ENCODE results near the gene METTL1.

METTL1 gene

GRCh38 chr12:57726884-57727757, 44.8 kb downstream of the METTL1 start:
- ChIA-PET CTCF (interaction anchor here (0.9 to 1.7 kb wide), 5 partner anchors 9 to 137 kb away, joined by 3 to 25 read pairs (median 4); partner anchors contain the start of gene PIP4K2C), POLR2A (interaction anchor here (1.4 to 2.9 kb wide), 5 partner anchors 9 to 45 kb away, joined by 3 to 29 read pairs (median 11); partner anchors contain the start of genes CDK4, EEF1AKMT3, METTL1 and TSPAN31)
- no peak for DNase-seq (ENCODE audit: extremely low spot score)
- TF ChIP-seq LEF1 (IDR thresholded peaks at IDR 0.05; ENCODE audit: borderline replicate concordance) (no peak), TARDBP (IDR thresholded peaks at IDR 0.05) (no peak), ELF4 (IDR thresholded peaks at IDR 0.05) (no peak), FOXM1 (IDR thresholded peaks at IDR 0.05; ENCODE audit: borderline replicate concordance) (no peak), NFRKB (IDR thresholded peaks at IDR 0.05) (no peak), ARNT (IDR thresholded peaks at IDR 0.05) (no peak), SP1 (IDR thresholded peaks at IDR 0.05) (no peak), FOXA1 (IDR thresholded peaks at IDR 0.05) (no peak), HDGF (IDR thresholded peaks at IDR 0.05; ENCODE audit: borderline replicate concordance) (no peak), SUZ12 (IDR thresholded peaks at IDR 0.05) (no peak), L3MBTL2 (conservative IDR thresholded peaks at IDR 0.05) (no peak), BHLHE40 (IDR thresholded peaks at IDR 0.05; ENCODE audit: borderline replicate concordance) (no peak), FOXK2 (IDR thresholded peaks at IDR 0.05) (no peak), ZNF384 (IDR thresholded peaks at IDR 0.05) (no peak), CTBP1 (IDR thresholded peaks at IDR 0.05; ENCODE audit: borderline replicate concordance) (no peak)
- TF ChIP-seq, protein P1, sequence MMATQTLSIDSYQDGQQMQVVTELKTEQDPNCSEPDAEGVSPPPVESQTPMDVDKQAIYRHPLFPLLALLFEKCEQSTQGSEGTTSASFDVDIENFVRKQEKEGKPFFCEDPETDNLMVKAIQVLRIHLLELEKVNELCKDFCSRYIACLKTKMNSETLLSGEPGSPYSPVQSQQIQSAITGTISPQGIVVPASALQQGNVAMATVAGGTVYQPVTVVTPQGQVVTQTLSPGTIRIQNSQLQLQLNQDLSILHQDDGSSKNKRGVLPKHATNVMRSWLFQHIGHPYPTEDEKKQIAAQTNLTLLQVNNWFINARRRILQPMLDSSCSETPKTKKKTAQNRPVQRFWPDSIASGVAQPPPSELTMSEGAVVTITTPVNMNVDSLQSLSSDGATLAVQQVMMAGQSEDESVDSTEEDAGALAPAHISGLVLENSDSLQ (IDR thresholded peaks at IDR 0.05), result no peak

DNA sequence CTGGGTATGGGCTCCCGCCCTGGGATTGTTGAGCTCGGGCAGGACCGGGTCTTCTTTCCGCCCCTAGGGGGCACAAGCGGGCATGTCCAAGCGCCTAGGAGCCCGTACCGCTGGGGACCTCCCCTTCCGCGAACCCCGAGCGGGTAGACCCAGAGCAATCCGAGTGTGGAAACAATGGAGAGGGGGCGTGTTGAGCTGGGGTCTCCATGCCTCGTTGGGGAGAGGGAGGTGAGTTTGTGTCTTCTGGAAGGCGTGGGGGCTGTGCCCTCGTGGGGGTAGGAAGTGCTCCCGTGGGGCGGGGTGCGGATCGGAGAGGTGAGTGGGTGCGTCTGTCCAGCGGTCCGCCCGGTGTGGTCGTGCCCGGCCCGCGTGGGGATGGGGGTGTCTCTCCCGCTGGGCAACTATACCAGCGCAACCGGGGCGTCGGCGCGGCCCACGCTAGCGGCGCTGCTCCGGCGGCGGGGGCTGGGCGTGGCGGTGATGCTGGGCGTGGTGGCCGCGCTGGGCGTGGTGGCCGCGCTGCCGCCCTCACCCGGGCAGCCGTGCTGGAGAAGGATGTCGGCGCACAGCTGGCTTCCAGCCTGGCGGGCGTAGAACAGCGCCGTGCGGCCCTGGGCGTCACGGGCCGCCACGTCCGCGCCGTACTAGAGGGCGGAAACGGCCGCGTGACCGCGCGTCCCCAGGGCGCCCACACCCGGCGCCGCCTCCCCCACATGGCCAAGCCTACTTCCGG, 45.6 kb downstream of the METTL1 start:
- ChIA-PET POLR2A (interaction anchor here (0.5 to 2.9 kb wide), 12 partner anchors 8 to 206 kb away, joined by 3 to 29 read pairs (median 3); partner anchors contain the start of genes ARHGEF25, CDK4, DDIT3 and EEF1AKMT3), CTCF (interaction anchor here (0.5 to 1.7 kb wide), 13 partner anchors 9 to 143 kb away, joined by 3 to 25 read pairs (median 4); partner anchors contain the start of gene PIP4K2C)
- TF ChIP-seq HDGF (IDR thresholded peaks at IDR 0.05; ENCODE audit: borderline replicate concordance), result no peak
- no peak for TF ChIP-seq LEF1 (IDR thresholded peaks at IDR 0.05; ENCODE audit: borderline replicate concordance)
- TF ChIP-seq FOXA1 (IDR thresholded peaks at IDR 0.05), result no peak
- TF ChIP-seq L3MBTL2 (conservative IDR thresholded peaks at IDR 0.05), result peak; percentile 34; the same call in 1 of the 2 replicates
- peak; percentile 92 for DNase-seq (ENCODE audit: extremely low spot score)

DNA sequence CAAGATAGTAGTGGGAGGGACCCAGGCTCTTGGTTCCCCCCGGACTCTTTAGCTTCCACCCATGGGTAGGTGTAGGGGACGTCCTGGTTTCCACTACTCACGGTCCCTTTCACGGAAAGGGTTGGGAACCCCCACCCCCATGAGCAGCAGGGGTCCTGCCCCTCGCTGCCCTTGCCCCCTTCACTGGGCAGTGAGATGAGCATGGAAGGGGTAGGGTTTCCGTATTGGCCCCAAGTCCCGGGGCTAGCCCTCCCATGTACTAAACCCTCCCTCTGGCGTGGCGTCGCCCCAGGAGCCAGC, 46.1 kb downstream of the METTL1 start:
- DNase-seq (ENCODE audit: extremely low spot score), result no peak
- ChIA-PET CTCF (interaction anchor here (0.5 to 1.7 kb wide), 11 partner anchors 10 to 142 kb away, joined by 3 to 25 read pairs (median 4); no protein-coding TSS in a partner anchor), POLR2A (interaction anchor here (0.6 to 2.9 kb wide), 10 partner anchors 8 to 206 kb away, joined by 3 to 29 read pairs (median 3); partner anchors contain the start of genes ARHGEF25, CDK4, DDIT3 and TSPAN31)
- TF ChIP-seq TARDBP (IDR thresholded peaks at IDR 0.05), result no peak
- TF ChIP-seq FOXM1 (IDR thresholded peaks at IDR 0.05; ENCODE audit: borderline replicate concordance), result no peak
- TF ChIP-seq CTBP1 (IDR thresholded peaks at IDR 0.05; ENCODE audit: borderline replicate concordance), result no peak
- TF ChIP-seq L3MBTL2 (conservative IDR thresholded peaks at IDR 0.05), result peak; percentile 80; the same call in 1 of the 2 replicates

DNA sequence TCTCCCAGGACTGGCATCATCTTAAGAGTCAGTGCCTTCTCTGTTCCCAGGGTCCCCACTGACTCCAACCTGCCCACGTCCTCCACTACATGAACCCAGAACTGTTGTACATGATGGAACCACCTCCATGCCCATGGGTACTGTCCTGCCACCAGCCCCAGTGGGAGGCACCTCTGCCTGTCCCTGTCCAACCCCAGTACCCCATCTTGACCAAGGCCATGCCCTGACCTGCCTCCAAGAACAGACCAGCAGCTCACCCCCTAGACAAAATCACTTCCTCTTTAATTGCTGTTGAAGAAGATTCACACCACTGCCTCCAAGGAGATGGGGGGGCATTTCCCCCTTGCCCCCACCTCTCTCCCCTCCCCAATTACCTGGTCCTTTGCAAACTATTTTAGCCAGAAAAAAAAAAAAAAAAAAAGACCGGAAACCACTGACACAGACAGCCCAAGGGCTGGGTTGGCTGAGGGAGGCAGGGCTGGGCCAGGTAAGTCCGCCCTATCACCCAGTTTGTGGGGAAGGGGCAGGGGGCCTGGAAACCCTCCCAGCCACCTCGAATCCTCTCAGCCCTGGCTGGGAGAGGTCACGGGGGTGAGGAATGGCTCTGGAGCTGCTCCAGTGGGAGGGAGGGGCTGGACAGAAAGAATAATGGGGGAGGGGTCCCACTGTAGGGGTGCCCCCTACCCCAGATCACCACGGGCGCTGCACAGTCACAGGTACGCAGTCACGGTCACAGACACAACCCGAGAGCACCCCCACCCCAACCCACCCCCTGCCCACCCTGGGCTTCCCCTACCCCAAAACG, 46.8 kb downstream of the METTL1 start:
- DNase-seq (ENCODE audit: extremely low spot score), result no peak
- ChIA-PET CTCF (interaction anchor here (0.7 to 1.7 kb wide), 5 partner anchors 11 to 18 kb away, joined by 3 to 25 read pairs (median 5); no protein-coding TSS in a partner anchor), POLR2A (interaction anchor here (0.7 to 2.9 kb wide), 5 partner anchors 11 to 26 kb away, joined by 3 to 29 read pairs (median 11); partner anchors contain the start of genes CDK4 and TSPAN31)
- TF ChIP-seq ZNF384 (IDR thresholded peaks at IDR 0.05), result no peak

GRCh38 chr12:57724003-57724935, 47.6 kb downstream of the METTL1 start:
- ChIA-PET POLR2A (interaction anchor here (0.8 to 1.9 kb wide), 2 partner anchors 21 to 113 kb away, joined by 3 to 7 read pairs; partner anchors contain the start of genes ARHGEF25 and TSPAN31), CTCF (interaction anchor here (0.7 kb wide), 1 partner anchor 11 kb away, joined by 3 read pairs; no protein-coding TSS in a partner anchor)
- no peak for DNase-seq (ENCODE audit: extremely low spot score)
- TF ChIP-seq FOXM1 (IDR thresholded peaks at IDR 0.05; ENCODE audit: borderline replicate concordance) (no peak), FOXA1 (IDR thresholded peaks at IDR 0.05) (no peak), ELF4 (IDR thresholded peaks at IDR 0.05) (no peak), SP1 (IDR thresholded peaks at IDR 0.05) (no peak)
- TF ChIP-seq, protein P1 (IDR thresholded peaks at IDR 0.05), result no peak
